Common myeloid progenitor, CD34-positive (primary cell): ENCODE data around the gene SLC15A3.

Source experiments
- CTCF ChIA-PET: fragments of 350-600 bp; sonication (Branson Sonifier 250); formaldehyde crosslinking; loops from one replicate; lab custom pipeline; 2021; ENCODE audit warnings: antibody characterized with exemption; lab: Charles Lee
- POLR2A ChIA-PET: fragments of 350-600 bp; sonication (Branson Sonifier 250); formaldehyde crosslinking; loops from one replicate; lab custom pipeline; 2021; ENCODE audit warnings: antibody characterized with exemption; lab: Charles Lee
- DNase-seq, 3 donors: peaks; one replicate each; pipeline versions ENCODE4 v3.0.0 to v3.0.0-alpha.2; 2013
- H3K27ac ChIP-seq, 2 experiments: 1 replicate in 1 of 2; 2 replicates in 1 of 2; pipeline ENCODE4 v1.7.0; 2013; ENCODE audit warnings: inconsistent platforms in 2 of 2, low read length in 2 of 2, mild to moderate bottlenecking in 2 of 2, low read depth in 1 of 2, moderate library complexity in 1 of 2; ENCODE audit not compliant: severe bottlenecking in 2 of 2, insufficient read depth in 1 of 2, poor library complexity in 1 of 2
- H3K27me3 ChIP-seq, 5 experiments: replicated peaks in 2 of 5; 1 replicate in 3 of 5; 2 replicates in 2 of 5; pipeline versions ENCODE4 v1.6.1 to v1.7.0; 2013; ENCODE audit warnings: low read length in 4 of 5, mild to moderate bottlenecking in 2 of 5, moderate library complexity in 2 of 5, inconsistent platforms in 1 of 5; ENCODE audit not compliant: insufficient read depth in 5 of 5, control insufficient read depth in 4 of 5
- H3K36me3 ChIP-seq, 4 experiments: 1 replicate in 2 of 4; 2 replicates in 2 of 4; pipeline versions ENCODE4 v1.6.1 to v1.7.0; 2013; ENCODE audit warnings: low read length in 3 of 4, control low read depth in 1 of 4, mild to moderate bottlenecking in 1 of 4; ENCODE audit not compliant: control insufficient read depth in 4 of 4, insufficient read depth in 4 of 4
- H3K4me1 ChIP-seq, 4 experiments: 1 replicate in 3 of 4; 2 replicates in 1 of 4; pipeline versions ENCODE4 v1.6.1 to v1.7.1; 2013; ENCODE audit warnings: low read length in 3 of 4, mild to moderate bottlenecking in 3 of 4, control low read depth in 1 of 4, inconsistent platforms in 1 of 4, moderate library complexity in 1 of 4; ENCODE audit not compliant: control insufficient read depth in 4 of 4, insufficient read depth in 4 of 4; ENCODE audit errors: control extremely low read depth in 1 of 4
- H3K4me3 ChIP-seq, 7 experiments: 1 replicate in 4 of 7; 2 replicates in 3 of 7; pipeline versions ENCODE4 v1.5.1 to v1.7.0; 2013; ENCODE audit warnings: mild to moderate bottlenecking in 7 of 7, low read length in 6 of 7, moderate library complexity in 6 of 7, inconsistent platforms in 2 of 7, low read depth in 2 of 7, control low read depth in 1 of 7; ENCODE audit not compliant: insufficient read depth in 4 of 7, control insufficient read depth in 1 of 7; ENCODE audit errors: extremely low read depth in 1 of 7
- H3K9me3 ChIP-seq, 5 experiments: 1 replicate in 4 of 5; 2 replicates in 1 of 5; pipeline versions ENCODE4 v1.6.1 to v1.7.1; 2013; ENCODE audit warnings: low read length in 4 of 5, mild to moderate bottlenecking in 2 of 5, inconsistent platforms in 1 of 5, low read depth in 1 of 5, moderate library complexity in 1 of 5; ENCODE audit not compliant: control insufficient read depth in 4 of 5, insufficient read depth in 2 of 5; ENCODE audit errors: control extremely low read depth in 1 of 5
- WGBS: methylation state at CpG from one replicate; pipeline ENCODE4 v1.1.5; 2013; ENCODE audit not compliant: insufficient coverage; 5-methylcytosine and 5-hydroxymethylcytosine counted together

Gene SLC15A3

GRCh38 chr11:60985501-60985900, 33.5 kb upstream of the SLC15A3 start:
- ChIA-PET CTCF (interaction anchor here (2.8 kb wide), 1 partner anchor 16 kb away, joined by 12 read pairs; no protein-coding TSS in a partner anchor), POLR2A (no interaction called here)
- H3K9me3 ChIP-seq = no peaks in the 10 kb centered on the region
- 91% methylated on average over 1 of the region's 2 CpGs for WGBS
- no peaks in the 10 kb centered on the region for H3K27me3 ChIP-seq
- H3K27ac ChIP-seq = no peak overlapping the region
- no peak for DNase-seq
- no peaks in the 10 kb centered on the region for H3K36me3 ChIP-seq
- H3K4me1 ChIP-seq = no peaks in the 10 kb centered on the region
- no peak overlapping the region for H3K4me3 ChIP-seq

DNA sequence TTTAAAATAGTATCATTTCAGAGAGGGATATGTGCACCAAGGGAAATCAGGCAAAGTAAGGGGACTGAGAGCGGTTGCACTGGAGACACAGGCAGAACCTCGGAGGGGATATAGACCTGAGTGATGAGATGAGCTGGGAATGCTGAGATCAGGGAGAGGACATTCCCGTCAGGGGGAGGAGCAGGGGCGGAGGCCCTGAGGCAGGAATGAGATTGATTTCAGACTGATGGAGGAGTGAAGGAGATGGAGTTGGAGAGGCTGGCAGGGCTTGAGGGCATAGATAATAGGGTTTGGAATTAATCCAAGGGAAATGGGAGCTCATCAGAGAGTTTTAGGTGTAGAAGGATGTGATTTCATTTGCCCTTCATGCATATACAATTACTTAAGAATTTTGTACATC, 32.7 kb upstream of the SLC15A3 start:
- 92% methylated on average over 4 of the region's 4 CpGs for WGBS
- ChIA-PET POLR2A (no interaction called here), CTCF (no interaction called here)
- Histone ChIP-seq H3K36me3 (no peaks in the 10 kb centered on the region), H3K27ac (no peak overlapping the region), H3K4me1 (no peaks in the 10 kb centered on the region), H3K4me3 (no peak overlapping the region), H3K9me3 (no peaks in the 10 kb centered on the region), H3K27me3 (no peaks in the 10 kb centered on the region)
- no peak for DNase-seq

GRCh38 chr11:60984149-60984548, 32.2 kb upstream of the SLC15A3 start:
- ChIA-PET POLR2A (no interaction called here), CTCF (no interaction called here)
- DNase-seq = no peak
- WGBS = 100% methylated on average over 2 of the region's 6 CpGs
- Histone ChIP-seq H3K4me3 (no peak overlapping the region), H3K9me3 (no peaks in the 10 kb centered on the region), H3K36me3 (no peaks in the 10 kb centered on the region), H3K4me1 (no peaks in the 10 kb centered on the region), H3K27me3 (no peaks in the 10 kb centered on the region), H3K27ac (no peak overlapping the region)

- H3K36me3 ChIP-seq = no peaks in the 10 kb centered on the region
- WGBS = 93% methylated on average over 7 of the region's 8 CpGs
- POLR2A ChIA-PET = no interaction called here
- no peak overlapping the region for H3K4me3 ChIP-seq
- H3K27me3 ChIP-seq = no peaks in the 10 kb centered on the region
- peaks cover 0 to 9% (median 0%) of the 10 kb centered on the region in 4 experiments for H3K4me1 ChIP-seq
- no peaks in the 10 kb centered on the region for H3K9me3 ChIP-seq
- H3K27ac ChIP-seq = no peak overlapping the region
- CTCF ChIA-PET = interaction anchor here (1.9 kb wide), 1 partner anchor 13 kb away, joined by 6 read pairs; no protein-coding TSS in a partner anchor
- DNase-seq = no peak
These were observed 30.2 kb upstream of the SLC15A3 start for GRCh38 chr11:60982184-60982583.

GRCh38 chr11:60981515-60981914, 29.5 kb upstream of the SLC15A3 start:
- POLR2A ChIA-PET = no interaction called here
- Histone ChIP-seq H3K4me3 (no peak overlapping the region), H3K9me3 (no peaks in the 10 kb centered on the region), H3K27me3 (no peaks in the 10 kb centered on the region), H3K27ac (no peak overlapping the region), H3K4me1 (peaks cover 0 to 9% (median 0%) of the 10 kb centered on the region in 4 experiments), H3K36me3 (no peaks in the 10 kb centered on the region)
- DNase-seq = no peak
- CTCF ChIA-PET = interaction anchor here (1.9 kb wide), 1 partner anchor 12 kb away, joined by 6 read pairs; no protein-coding TSS in a partner anchor
- 96% methylated on average over 8 of the region's 12 CpGs for WGBS

DNA sequence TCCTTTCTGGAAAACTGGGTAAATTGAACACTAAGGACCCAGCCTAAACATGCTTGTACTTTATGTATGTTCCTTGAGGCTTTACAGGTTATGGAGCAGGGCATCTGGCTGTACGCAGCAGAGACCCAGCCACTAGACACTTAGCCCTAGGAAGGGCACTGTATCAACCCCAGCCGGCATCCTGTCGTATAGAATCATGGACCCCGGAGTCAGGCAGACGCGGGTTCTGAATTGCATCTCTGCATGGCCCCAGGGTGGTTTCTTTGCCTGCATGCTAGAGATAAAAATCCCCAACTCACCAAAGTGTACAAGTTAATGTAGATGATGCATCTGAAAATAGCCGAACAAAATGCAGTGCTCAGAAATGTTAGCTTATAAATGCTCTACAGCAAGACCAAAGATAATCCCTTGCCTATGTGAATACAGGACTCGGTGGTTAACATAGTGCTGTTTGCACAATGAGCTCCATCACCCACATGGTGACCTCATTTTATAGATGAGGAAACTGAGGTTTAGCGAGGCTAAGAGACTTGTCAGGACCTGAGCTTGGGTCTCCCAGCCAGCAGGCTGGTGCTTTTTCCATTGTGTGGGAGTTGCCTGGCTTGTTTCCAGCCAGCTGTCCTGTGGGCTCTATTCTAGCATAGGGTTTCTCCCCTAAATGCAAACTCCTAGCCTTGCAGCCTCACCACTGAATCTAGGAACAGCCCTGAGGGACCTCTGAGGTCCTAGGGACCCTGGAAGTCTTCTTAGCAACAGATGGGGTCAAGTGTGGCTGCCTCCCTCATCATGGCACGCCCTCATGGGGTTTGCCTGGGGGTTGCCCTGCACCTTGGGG, 26.8 kb upstream of the SLC15A3 start:
- Histone ChIP-seq H3K27me3 (no peaks in the 10 kb centered on the region), H3K4me1 (peaks cover 0 to 9% (median 0%) of the 10 kb centered on the region in 4 experiments), H3K9me3 (no peaks in the 10 kb centered on the region), H3K36me3 (no peaks in the 10 kb centered on the region), H3K27ac (no peak overlapping the region), H3K4me3 (no peak overlapping the region)
- 84% methylated on average over 4 of the region's 10 CpGs for WGBS
- DNase-seq = no peak
- ChIA-PET POLR2A (no interaction called here), CTCF (interaction anchor here (0.8 to 1.2 kb wide), 3 partner anchors 9 to 151 kb away, joined by 3 to 4 read pairs (median 4); no protein-coding TSS in a partner anchor)

GRCh38 chr11:60977836-60978235, 25.9 kb upstream of the SLC15A3 start:
- H3K27ac ChIP-seq = no peak overlapping the region
- ChIA-PET CTCF (no interaction called here), POLR2A (no interaction called here)
- H3K36me3 ChIP-seq = no peaks in the 10 kb centered on the region
- H3K4me1 ChIP-seq = peaks cover 0 to 9% (median 0%) of the 10 kb centered on the region in 4 experiments
- no peak for DNase-seq
- no peaks in the 10 kb centered on the region for H3K27me3 ChIP-seq
- H3K9me3 ChIP-seq = no peaks in the 10 kb centered on the region
- no peak overlapping the region for H3K4me3 ChIP-seq
